Measurements from ENCODE around the gene AK5. TPM values are rescaled to one million over a fixed set of nuclear protein-coding genes. Genes with fewer than 3 reads are reported as not detected.
A peak's percentile ranks its signal among the peaks of the same experiment; 100 is the strongest.

Gene AK5
- polyA plus RNA-seq, 3 donors = 0.34 to 0.72 (median 0.48) TPM

DNA sequence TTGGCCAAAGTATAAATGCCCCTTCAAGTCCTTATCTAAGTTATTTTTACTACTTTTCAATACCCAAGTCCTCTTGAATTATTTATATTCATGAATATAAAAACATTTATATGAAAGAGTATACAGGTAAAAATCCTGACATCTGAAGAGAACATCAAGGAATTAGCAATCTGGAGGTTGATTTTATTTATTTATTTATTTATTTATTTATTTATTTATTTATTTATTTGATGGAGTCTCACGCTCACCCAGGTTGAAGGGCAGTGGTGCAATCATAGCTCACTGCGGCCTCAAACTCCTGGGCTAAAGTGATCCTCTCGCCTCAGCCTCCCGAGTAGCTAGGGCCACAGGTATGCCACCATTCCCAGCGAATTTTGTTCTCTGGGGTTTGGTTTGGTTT lies 307.4 kb downstream of the AK5 start:
- Mint-ChIP-seq H3K36me3 (peaks cover 15 to 17% of the 10 kb centered on the region in 2 donors), H3K4me1 (peaks cover 26% of the 10 kb centered on the region), H3K27me3 (ENCODE audit: low read depth in 3 of 3) (no peaks in the 10 kb centered on the region), H3K4me3 (no peak overlapping the region), H3K27ac (no peak overlapping the region), H3K9me3 (no peaks in the 10 kb centered on the region)
- H3K9me3 ChIP-seq (replicated peaks in 1 of 2; ENCODE audit: control insufficient read depth in 1 of 2, insufficient read depth in 1 of 2, low read length in 2 of 2) = no peaks in the 10 kb centered on the region
- no peak overlapping the region for H3K4me2 ChIP-seq (replicated peaks; ENCODE audit: extremely low read depth, low read length, poor library complexity, severe bottlenecking)
- TF ChIP-seq, protein P1, sequence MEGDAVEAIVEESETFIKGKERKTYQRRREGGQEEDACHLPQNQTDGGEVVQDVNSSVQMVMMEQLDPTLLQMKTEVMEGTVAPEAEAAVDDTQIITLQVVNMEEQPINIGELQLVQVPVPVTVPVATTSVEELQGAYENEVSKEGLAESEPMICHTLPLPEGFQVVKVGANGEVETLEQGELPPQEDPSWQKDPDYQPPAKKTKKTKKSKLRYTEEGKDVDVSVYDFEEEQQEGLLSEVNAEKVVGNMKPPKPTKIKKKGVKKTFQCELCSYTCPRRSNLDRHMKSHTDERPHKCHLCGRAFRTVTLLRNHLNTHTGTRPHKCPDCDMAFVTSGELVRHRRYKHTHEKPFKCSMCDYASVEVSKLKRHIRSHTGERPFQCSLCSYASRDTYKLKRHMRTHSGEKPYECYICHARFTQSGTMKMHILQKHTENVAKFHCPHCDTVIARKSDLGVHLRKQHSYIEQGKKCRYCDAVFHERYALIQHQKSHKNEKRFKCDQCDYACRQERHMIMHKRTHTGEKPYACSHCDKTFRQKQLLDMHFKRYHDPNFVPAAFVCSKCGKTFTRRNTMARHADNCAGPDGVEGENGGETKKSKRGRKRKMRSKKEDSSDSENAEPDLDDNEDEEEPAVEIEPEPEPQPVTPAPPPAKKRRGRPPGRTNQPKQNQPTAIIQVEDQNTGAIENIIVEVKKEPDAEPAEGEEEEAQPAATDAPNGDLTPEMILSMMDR (IDR thresholded peaks at IDR 0.05) = no peak
- H3K4me3 ChIP-seq (replicated peaks in 1 of 3; ENCODE audit: low read depth in 2 of 3, low read length in 3 of 3) = no peak overlapping the region
- DNase-seq = no peak
- H3K4me1 ChIP-seq (ENCODE audit: control insufficient read depth in 1 of 2, insufficient read depth in 2 of 2, low read length in 2 of 2) = peaks cover 17 to 23% of the 10 kb centered on the region in 2 donors
- H3K36me3 ChIP-seq (replicated peaks in 1 of 2; ENCODE audit: control insufficient read depth in 1 of 2, insufficient read depth in 2 of 2, low read length in 2 of 2) = peaks cover 0 to 16% of the 10 kb centered on the region in 2 donors
- no peak overlapping the region for H3K27ac ChIP-seq (ENCODE audit: low read depth in 1 of 2, low read length in 2 of 2)
- intact Hi-C loops (cut with micrococcal nuclease) = no loop called here
- H2AFZ ChIP-seq (ENCODE audit: insufficient read depth, low read depth, low read length, poor library complexity, severe bottlenecking) = no peak overlapping the region
- H3K79me2 ChIP-seq (ENCODE audit: insufficient read depth, low read length) = no peaks in the 10 kb centered on the region
- WGBS (ENCODE audit: insufficient coverage) = 100% methylated on average over 3 of the region's 5 CpGs
- peaks cover 10% of the 10 kb centered on the region for H4K20me1 ChIP-seq (ENCODE audit: insufficient read depth, low read length)
- H3K27me3 ChIP-seq (ENCODE audit: control insufficient read depth in 2 of 2, insufficient read depth in 2 of 2, low read length in 2 of 2) = no peaks in the 10 kb centered on the region
- H3K9ac ChIP-seq (ENCODE audit: insufficient read depth, low read length, poor library complexity, severe bottlenecking) = no peak overlapping the region

DNA sequence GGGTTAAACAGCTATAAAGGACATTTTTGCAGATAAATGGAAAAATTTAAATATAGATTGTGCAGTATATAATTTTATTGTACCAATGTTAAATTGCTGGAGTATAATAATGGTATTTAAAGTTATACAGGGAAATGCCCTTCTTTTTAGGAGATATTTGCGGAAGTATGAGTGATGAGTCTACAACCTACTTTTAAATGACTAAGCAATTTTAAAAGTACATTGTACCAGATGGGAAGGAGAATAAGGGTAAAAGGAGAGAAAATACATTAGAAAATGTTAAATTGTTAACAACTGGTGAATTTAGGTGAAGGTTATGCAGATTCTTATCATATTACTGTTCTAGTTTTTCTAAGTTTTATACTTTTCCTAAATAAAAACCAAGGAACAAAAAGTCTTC lies 308.8 kb downstream of the AK5 start:
- Histone ChIP-seq H4K20me1 (ENCODE audit: insufficient read depth, low read length) (peaks cover 10% of the 10 kb centered on the region), H3K4me1 (ENCODE audit: control insufficient read depth in 1 of 2, insufficient read depth in 2 of 2, low read length in 2 of 2) (peaks cover 17 to 23% of the 10 kb centered on the region in 2 donors), H3K4me2 (replicated peaks; ENCODE audit: extremely low read depth, low read length, poor library complexity, severe bottlenecking) (no peak overlapping the region), H3K79me2 (ENCODE audit: insufficient read depth, low read length) (no peaks in the 10 kb centered on the region), H2AFZ (ENCODE audit: insufficient read depth, low read depth, low read length, poor library complexity, severe bottlenecking) (no peak overlapping the region), H3K4me3 (replicated peaks in 1 of 3; ENCODE audit: low read depth in 2 of 3, low read length in 3 of 3) (no peak overlapping the region), H3K27me3 (ENCODE audit: control insufficient read depth in 2 of 2, insufficient read depth in 2 of 2, low read length in 2 of 2) (no peaks in the 10 kb centered on the region), H3K9ac (ENCODE audit: insufficient read depth, low read length, poor library complexity, severe bottlenecking) (no peak overlapping the region), H3K36me3 (replicated peaks in 1 of 2; ENCODE audit: control insufficient read depth in 1 of 2, insufficient read depth in 2 of 2, low read length in 2 of 2) (peaks cover 4 to 11% of the 10 kb centered on the region in 2 donors), H3K9me3 (replicated peaks in 1 of 2; ENCODE audit: control insufficient read depth in 1 of 2, insufficient read depth in 1 of 2, low read length in 2 of 2) (no peaks in the 10 kb centered on the region), H3K27ac (ENCODE audit: low read depth in 1 of 2, low read length in 2 of 2) (no peak overlapping the region)
- no CpG with 5 or more reads among the region's 1 CpG for WGBS (ENCODE audit: insufficient coverage)
- H3K27me3 Mint-ChIP-seq (ENCODE audit: low read depth in 3 of 3) = no peaks in the 10 kb centered on the region
- intact Hi-C loops (cut with micrococcal nuclease) = no loop called here
- no peak overlapping the region for H3K4me3 Mint-ChIP-seq
- peaks cover 26% of the 10 kb centered on the region for H3K4me1 Mint-ChIP-seq
- H3K9me3 Mint-ChIP-seq = no peaks in the 10 kb centered on the region
- H3K36me3 Mint-ChIP-seq = peaks cover 15 to 20% of the 10 kb centered on the region in 2 donors
- TF ChIP-seq, protein P1 (IDR thresholded peaks at IDR 0.05) = no peak
- H3K27ac Mint-ChIP-seq = no peak overlapping the region
- peak in 2 of 3 donors; percentile 17 to 21 for DNase-seq
